ENCODE measurements around the gene ENTPD8.
A peak's percentile ranks its signal among the peaks of the same experiment; 100 is the strongest.
"Not testable (repeated sequence)": the region's sequence is repeated elsewhere in the genome, so short reads cannot be mapped to it uniquely, and the experiment has no call there.

The ENTPD8 gene

DNA sequence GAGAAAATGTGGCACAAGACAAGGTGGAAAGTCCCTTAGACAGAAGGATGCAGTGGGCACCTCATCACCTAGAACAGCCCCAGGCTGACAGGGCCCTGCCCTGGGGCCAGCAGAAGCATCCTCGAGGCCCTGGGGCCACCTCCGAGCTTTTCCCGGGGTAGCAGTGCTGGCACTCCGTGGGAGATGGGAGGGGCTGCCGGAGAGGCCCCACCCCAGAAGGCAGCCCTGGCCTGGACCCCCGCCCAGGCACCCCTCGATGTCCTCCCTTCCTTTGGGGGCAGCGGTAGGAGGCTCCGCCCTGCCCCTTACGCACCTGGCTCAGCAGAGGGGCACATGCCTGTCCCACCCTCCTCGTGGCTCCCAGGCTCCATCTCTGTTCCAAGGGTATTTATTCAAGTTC lies 35.7 kb upstream of the ENTPD8 start:
- no peak for DNase-seq (ENCODE audit: low read depth in 2 of 2)

DNA sequence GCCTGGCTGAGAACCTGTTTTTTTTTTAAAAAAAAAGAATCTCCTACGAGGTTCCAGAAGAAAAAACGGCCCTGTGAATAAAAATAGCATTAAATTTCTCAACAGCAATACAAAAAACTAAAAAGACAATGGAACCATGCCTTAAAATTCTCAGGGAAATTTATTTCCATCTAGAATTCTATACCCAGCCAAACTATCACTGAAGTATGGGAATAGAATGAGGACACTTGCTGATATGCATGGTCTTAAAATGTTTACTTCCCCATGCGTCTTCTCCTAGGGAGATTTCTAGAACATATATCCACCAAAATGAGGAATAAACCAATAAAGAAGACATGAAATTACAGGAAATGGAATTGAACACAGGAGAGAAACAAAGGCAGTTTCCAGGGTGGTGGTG lies 34.5 kb upstream of the ENTPD8 start:
- DNase-seq (ENCODE audit: low read depth in 2 of 2), result no peak

DNA sequence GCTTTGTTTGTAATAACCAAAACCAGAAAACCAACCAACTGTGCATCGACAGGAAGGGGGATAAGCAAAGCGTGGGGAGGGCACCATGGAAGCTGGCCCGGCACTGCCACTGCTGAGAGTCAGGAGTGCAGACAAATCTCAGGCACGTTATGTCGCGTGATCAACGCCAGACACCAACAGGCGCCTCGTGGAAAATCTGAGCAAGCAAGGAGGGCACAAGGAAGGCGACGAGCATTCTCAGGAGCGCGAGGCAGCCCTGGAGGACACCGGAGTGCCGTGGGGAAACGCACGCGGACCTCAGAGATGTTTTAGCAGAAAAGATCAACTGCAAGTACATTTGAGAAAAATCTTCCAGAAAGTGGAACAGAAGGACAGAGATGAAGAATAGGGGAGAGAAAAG lies 33.1 kb upstream of the ENTPD8 start:
- DNase-seq (ENCODE audit: low read depth in 2 of 2), result no peak

DNA sequence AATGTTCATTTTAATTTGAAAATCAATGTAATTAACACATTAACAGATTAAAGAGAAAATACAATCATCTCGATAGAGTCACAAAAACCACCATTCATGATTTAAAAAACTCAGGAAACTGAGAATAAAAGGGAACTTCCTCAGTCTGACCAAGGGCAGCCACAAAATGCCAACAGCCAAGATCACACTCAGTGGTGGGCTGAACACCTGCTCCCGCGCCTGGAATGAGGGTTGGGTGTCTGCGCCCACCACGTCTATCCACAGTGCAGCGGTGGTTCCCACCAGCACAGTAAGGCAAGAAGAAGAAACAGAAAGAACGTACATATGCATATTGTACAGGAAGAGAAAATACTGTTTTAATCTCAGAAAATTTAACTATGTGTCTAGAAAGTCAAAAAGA lies 29.6 kb upstream of the ENTPD8 start:
- DNase-seq (ENCODE audit: low read depth in 2 of 2), result no peak

DNA sequence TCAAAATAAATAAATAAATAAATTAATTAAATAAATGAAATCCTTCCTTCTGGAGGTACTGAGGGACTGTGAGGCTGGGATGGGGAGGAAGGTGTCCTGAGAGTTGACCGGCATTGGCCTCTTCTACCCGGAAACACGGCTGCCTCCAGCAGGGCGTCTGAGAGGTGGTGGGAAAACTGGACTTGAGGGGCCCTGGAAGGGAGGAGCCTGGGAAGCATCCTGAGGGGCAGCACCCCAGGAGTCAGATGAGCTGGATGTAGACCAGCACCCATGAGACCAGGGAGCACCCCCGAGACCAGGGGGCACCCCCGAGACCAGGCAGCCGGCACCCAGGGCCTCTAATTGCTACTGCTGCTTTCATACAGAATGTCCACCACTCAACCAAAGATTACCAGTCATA lies 26.7 kb upstream of the ENTPD8 start:
- DNase-seq (ENCODE audit: low read depth in 2 of 2), result no peak

DNA sequence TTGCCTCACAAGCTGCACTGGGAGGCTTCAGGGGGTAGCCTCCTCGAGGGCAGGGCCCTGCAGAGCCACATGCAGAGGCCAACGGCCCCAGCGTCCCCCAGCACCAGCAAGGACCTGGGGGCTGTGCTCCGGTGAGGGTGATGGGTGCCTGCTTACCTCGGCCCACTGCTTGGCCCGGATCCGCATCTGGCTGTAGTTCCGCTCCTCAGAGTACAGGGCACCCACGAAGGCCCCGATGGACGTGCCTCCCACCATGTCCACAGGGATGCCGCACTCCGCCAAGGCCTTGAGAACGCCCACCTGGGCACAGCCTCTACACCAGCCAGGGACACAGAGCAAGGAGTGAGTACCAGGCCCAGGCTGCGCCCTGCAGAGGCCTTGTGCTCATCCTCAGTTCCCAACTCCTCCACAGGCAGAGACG lies 26.0 kb upstream of the ENTPD8 start:
- DNase-seq (ENCODE audit: low read depth in 2 of 2), result no peak

DNA sequence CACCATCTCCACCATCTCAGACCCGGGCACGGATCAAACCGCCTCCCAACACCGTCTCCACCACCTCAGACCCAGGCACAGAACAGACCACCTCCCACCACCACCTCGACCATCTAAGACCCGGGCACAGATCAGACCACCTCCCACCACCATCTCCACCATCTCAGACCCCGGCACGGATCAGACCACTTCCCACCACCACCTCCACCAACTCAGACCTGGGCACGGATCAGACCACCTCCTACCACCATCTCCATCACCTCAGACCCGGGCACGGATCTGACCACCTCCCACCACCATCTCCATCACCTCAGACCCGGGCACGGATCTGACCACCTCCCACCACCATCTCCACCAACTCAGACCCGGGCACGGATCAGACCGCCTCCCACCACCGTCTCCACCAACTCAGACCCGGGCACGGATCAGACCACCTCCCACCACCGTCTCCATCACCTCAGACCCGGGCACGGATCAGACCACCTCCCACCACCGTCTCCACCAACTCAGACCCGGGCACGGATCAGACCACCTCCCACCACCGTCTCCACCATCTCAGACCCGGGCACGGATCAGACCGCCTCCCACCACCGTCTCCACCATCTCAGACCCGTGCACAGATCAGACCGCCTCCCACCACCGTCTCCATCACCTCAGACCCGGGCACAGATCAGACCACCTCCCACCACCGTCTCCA lies 25.4 kb upstream of the ENTPD8 start:
- not testable (repeated sequence) for DNase-seq (ENCODE audit: low read depth in 2 of 2)

DNA sequence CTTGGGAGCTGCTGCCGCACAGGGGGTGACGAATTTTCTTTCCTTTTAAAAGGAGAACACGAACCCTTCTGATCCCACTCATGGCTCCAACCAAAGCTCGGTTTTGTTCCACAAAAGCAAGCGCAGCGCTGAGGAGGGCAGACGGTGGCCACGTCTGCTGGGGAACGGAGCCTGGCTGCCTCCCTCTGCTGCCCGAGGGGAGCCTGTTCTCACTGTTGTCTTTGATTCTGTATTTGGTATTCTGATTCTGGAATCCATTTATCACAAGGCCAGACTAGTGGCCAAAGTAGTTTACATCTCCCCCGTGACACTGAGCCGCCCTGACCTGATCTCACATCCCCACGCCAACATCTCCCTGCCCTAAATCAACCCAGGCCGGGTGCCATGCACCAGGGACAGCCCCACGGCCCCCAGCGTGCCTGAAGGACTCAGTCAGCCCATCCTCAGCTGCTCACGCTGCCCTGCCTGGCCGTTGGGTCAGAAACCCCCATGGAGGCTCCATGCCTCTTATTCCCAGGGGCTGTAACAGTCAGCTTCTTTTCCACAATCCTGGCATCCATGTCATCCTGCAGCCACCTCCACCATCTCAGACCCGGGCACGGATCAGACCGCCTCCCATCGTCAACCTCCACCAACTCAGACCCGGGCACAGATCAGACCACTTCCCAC lies 24.7 kb upstream of the ENTPD8 start:
- no peak for DNase-seq (ENCODE audit: low read depth in 2 of 2)

DNA sequence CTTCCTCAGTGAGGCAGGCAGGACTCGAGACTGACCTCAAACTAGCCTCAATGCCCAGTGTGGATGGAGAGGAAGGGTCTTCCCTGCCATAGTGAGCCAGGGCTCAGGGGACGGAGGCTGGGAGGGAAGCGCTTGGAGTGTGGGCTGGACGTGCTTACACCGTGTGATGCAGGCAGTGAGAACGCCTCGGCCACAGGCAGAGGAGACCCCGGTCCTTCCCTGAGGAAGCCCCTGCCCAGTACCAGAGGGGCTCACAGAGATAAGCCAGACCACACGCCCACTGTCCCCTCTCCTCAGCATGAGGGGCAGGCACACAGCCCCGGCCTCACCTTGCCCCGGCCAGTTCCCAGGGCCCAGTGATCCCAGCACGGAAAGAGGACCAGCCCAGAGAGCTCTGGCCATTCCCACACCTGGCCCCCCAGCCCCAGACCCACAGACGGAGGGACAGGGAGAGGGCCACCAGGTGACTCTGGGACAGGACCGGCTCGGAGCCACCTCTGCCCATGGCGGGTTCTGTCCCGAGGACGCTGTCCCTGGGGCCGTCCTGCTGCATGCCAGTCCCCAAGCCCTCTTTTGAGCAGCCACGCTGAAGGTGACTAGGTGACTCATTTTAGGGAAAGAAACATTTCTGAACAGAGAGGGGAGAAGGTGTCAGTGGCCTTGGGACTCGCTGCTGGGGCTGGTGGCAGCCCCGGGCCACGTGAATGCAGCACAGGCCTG lies 24.0 kb upstream of the ENTPD8 start:
- DNase-seq (ENCODE audit: low read depth in 2 of 2), result no peak

DNA sequence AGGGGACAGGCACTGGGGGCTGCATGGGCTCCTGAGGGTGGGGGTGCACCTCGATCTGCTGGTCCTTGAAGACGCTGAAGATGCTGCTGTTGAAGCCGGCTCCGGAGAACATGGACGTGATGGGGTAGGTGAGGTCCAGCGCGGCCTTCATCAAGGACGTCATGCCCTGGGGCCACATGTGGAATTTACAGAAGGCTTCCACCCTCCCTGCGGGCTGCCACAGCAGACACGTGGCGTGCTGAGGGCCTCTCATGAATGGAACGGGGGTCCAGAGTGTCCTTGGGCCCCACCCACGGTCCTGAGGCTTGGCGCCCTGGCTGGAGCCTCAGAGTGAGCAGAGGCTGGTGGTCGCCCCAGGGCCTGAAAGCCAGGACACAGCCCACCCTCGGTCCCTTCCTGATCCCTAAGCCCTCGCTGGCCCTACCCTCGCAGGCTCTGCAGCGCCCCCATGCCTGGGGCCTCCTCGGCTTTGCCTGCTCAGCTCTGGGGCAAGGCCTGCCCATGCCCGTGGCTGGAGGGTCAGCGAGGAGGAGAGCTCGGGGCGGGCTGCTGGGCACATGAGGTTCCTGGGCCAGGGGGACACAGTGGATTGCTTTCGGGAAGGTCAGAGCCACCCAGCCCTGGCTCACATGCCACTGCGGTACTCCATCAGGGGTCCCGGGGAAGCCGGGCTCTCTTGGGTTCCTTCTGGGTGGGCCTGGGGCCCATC lies 23.3 kb upstream of the ENTPD8 start:
- DNase-seq (ENCODE audit: low read depth in 2 of 2), result no peak

DNA sequence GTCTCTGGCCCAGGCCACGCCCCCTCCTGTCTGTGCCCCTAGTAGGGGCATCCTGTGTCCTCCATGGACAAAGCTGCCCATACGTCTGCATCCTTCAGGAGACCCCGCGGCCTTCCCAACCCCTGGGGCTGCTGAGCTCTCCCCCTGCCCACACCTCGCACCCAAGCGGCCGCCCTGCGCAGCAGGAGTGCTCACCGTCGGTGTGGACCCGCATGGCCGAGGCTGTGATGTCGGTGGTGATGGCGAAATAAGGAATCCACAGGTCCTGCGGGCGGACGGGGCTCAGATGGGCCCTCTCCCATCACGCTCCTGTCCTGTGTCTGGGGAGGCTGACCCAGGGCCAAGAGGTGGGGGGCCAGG lies 22.8 kb upstream of the ENTPD8 start:
- DNase-seq (ENCODE audit: low read depth in 2 of 2), result no peak

DNA sequence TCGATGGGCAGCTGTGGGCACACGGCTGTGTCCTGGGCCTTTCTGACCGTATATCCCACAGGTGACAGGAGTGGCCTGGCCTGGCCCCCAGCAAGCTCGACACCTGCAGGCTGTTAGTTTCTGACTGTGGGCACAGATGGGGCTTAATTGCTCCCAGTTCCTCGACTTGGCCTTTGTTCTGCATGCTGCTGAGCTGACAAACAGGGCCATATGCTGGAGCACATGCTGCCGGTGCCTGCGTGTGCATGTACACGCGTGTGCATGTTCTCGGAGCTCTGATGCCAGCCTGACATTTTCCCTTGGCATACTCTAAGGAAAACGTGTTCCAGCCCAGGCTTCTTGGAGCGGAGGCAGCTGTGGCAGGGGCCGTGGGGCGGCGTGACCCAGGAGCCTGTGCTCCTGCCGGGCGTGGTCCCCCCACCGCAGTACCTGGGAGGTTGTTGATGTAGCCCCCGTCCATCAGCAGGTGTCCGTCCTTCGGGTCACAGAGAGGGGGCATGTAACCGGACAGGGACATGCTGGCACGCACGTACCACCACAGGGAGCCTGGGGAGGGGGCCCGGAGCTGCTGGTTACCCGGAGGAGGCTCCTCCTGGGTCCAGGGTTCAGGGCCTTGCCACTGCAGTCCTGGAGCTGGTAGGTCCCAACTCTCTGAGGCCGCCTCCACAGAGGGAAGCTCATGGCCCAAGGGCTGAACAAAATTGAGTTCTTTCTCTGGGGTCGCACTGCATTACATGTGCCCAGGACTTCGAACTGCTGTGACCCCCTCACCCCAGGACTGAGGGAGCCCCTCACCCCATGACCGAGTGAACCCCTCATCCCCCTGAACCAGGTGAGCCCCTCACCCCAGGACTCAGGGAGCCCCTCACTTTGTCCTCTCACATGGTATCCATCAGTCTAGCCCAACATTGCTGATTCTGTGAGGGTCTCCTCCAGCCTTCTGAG lies 22.1 kb upstream of the ENTPD8 start:
- DNase-seq (ENCODE audit: low read depth in 2 of 2), result no peak

DNA sequence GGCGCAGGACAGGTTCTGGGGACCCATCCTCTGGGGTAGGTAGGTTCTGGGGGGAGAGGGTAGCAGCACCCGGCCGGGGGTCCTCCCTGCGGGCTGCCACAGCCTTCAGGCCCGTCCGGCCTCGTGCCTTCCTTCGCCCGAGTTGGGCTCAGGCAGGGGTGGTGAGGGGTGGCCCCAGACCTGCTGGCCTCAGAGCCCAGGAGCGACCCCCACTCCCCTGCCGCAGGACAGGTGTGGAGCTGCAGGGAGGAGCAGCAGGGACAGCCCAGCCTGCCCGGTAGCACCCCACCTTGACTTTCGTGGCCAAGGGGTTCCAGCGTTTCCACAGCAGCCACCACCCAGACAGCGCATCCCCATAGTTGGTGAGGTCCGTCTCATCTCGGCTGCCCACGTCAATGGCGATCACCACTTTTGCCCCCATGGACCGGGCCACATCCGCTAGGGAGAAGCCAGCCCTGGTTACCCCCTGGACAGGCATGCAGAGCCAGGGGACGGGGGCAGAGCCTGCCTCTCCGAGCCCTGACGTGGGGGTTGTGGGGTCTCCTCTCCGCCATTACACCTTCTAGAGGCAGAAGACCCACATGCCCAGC lies 21.3 kb upstream of the ENTPD8 start:
- no peak for DNase-seq (ENCODE audit: low read depth in 2 of 2)

DNA sequence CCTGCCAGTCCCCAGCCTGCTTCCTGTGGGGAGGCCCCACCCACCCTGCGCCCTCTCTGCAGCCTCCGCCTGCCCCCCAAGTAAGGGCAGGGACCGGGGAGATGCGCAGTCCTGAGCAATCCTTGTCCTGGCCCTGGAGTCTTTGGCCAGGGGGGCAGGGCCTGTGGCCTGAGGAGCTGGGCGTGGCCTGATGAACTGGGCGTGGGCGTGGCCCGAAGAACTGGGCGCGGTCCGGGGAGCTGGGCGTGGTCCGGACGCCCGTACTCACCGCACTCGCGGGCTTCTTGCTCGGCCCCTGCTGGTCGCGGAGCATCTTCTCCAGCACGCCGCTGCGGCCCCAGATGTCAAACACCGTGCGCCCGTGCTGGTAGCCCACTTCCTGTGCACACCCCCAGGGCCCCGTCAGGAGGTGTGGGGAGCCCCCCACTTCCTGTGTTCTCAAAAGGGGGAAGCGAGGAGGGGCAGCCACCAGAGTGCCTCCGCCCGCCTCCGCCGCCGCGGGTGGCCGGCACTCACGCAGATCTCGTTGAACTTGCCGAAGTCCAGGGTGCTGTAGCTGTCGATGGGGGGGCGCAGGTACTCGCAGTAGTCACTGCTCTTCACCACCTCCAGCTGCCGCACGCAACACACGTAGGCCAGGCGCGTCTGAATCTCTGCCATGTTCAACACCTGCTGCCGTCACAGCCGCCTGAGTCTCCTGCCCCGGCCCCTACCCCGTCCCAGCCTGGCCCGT lies 20.7 kb upstream of the ENTPD8 start:
- DNase-seq (ENCODE audit: low read depth in 2 of 2), result peak; percentile 84

DNA sequence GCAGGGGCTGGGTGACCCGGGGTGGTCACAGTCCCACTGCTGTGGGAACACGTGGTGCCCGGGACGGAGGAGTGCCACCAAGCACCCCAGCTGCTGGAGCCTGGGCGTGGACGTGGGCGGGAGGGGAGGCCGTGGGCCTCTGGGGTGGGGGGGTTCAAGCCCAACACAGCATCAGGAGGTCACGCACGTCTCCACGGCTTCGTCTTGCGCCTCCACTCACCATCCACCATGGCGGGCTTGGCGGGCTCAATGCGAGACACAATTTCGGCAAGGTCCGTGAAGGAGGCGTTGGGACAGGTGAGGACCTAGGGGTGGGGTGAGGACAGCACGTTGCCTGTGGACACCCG lies 20.1 kb upstream of the ENTPD8 start:
- no peak for DNase-seq (ENCODE audit: low read depth in 2 of 2)

DNA sequence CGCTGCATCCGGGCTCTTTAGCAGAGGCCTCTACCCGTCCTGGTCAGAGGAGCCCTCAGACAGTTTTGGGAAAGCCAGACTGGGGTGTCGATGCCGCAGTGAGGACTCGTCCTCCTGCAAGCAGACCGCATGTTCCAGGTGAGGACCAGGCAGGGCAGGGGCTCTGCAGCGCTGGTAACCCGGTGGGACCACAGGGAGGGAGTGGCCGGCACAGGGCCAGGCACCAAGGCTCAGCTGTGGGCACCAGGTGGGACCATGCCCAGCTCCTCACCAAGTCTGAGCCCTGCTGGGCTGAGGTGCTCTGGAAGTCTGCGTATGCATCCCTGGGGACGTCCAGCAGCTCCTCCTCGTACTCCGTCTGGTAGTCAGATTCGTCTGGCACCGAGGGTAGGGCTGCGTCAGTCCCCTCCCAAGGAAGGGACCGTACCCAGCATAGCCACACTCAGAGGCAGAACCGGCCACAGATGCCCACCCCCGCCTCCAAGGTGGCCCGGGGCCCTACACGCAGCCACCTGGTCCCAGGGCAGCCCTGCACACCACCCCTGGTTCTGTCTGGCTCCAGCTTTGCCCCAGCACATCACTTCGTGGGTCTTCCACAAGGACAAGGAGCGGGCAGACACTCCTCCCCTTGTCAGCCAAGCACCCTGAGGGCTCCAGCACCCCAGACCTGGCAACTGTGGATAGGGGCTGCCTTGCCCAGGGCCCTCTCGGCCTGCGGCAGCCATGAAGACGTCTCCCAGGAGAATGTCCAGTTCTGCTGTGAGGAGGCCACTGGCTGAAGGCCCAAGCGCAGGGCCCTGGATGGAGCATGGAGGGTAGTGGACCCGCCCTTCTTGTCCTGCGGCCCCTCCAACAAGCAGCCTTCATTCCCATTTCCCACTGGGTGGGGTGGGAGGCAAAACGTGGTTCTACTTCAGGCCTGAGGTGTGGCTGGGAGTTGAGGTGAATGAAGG lies 19.5 kb upstream of the ENTPD8 start:
- DNase-seq (ENCODE audit: low read depth in 2 of 2), result no peak

DNA sequence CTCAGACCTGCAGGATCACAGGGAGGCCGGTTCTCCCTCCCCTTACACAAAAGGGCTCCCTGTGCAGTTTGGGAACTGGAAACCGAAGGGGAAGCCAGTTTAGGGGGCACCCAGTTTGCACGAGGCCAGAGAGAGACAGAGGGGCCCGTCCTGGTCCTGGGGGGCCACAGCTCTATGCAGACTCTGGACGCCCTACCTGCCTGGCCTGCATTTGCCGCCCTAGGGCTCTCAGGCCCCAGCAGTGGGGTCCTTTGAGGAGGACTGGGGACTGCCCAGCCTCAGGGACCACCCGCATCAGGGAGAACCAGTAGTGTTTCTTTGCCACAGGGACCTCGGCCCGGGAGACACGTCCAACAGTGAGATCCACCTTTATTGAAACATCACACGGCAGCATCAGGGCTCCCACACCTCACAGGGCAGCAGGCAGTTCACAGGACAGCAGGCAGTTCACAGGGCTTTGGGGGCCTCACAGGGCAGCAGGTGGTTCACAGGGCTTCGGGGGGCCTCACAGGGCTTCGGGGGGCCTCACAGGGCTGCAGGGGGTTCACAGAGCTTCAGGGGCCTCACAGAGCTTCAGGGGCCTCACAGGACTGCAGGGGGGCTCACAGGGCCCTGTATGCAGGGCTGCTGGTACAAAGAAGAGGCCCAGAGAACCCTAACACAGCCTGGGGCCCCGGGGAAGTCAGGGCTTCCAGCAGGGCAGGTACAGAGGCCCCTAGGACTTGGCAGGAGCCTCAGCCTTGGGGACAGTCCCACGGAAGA lies 18.6 kb upstream of the ENTPD8 start:
- DNase-seq (ENCODE audit: low read depth in 2 of 2), result no peak

DNA sequence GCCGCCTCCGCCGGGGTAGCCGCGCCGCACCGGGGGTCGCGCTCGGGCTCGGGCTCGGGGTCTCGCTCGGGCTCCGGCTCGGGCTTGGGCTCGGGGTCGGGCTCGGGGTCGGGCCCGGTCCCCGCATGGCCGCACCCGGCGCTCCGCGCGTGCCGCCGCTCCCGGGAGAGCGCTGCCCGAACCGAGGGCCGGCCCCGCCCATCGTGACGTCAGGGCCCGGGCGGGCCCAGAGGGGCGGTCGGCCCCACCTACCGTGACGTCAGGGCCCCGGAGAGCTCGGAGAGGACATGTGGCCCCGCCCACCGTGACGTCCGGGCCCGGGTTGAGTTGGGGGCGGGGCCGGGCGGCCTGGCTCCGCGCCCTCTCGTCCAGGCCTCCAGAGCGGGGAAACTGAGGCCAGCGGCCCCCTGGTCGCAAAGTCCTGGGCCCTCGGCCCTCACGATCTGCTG lies 18.0 kb upstream of the ENTPD8 start, which contains the start of gene NSMF:
Gene NSMF (minus strand): TSS at position 183 of the 449 bp plus-strand sequence. CDS start 232 bp downstream, outside the sequence.
- DNase-seq (ENCODE audit: low read depth in 2 of 2), result peak; percentile 90 to 94
